H9 (cell line): ENCODE data around the gene MIAT. TPM values are rescaled to one million over a fixed set of nuclear protein-coding genes. Genes with fewer than 3 reads are reported as not detected.
A peak's percentile ranks its signal among the peaks of the same experiment; 100 is the strongest.

ENCODE experiments used
- DNase-seq: peaks from one replicate; pipeline ENCODE4 v3.0.0-alpha.2; 2017
- H2AFZ ChIP-seq: one replicate; pipeline ENCODE4 v1.6.1; 2013; ENCODE audit warnings: mild to moderate bottlenecking, low read length, control low read depth, moderate library complexity
- H2AK5ac ChIP-seq: 2 replicates; pipeline ENCODE4 v1.6.1; 2013; ENCODE audit warnings: low read length, control low read depth, mixed read lengths; ENCODE audit not compliant: insufficient read length
- H2BK120ac ChIP-seq: one replicate; pipeline ENCODE4 v1.6.1; 2013; ENCODE audit warnings: low read depth, mild to moderate bottlenecking, low read length, control low read depth, inconsistent platforms; ENCODE audit not compliant: poor library complexity, severe bottlenecking
- H2BK12ac ChIP-seq: 2 replicates; pipeline ENCODE4 v1.6.1; 2013; ENCODE audit warnings: low read length, control low read depth, mixed read lengths, low read depth; ENCODE audit not compliant: insufficient read length
- H2BK15ac ChIP-seq: 2 replicates; pipeline ENCODE4 v1.6.1; 2013; ENCODE audit warnings: low read depth, low read length, control low read depth
- H2BK20ac ChIP-seq: one replicate; pipeline ENCODE4 v1.6.1; 2013; ENCODE audit warnings: low read depth, mild to moderate bottlenecking, low read length, control low read depth, inconsistent platforms; ENCODE audit not compliant: poor library complexity, severe bottlenecking
- H2BK5ac ChIP-seq: 2 replicates; pipeline ENCODE4 v1.6.1; 2013; ENCODE audit warnings: low read length, control low read depth, mixed read lengths; ENCODE audit not compliant: insufficient read length
- H3K14ac ChIP-seq: 2 replicates; pipeline ENCODE4 v1.6.1; 2013; ENCODE audit warnings: low read length, control low read depth; ENCODE audit not compliant: insufficient read depth
- H3K18ac ChIP-seq: 2 replicates; pipeline ENCODE4 v1.6.1; 2013; ENCODE audit warnings: low read depth, mild to moderate bottlenecking, mixed read lengths, low read length, control low read depth; ENCODE audit not compliant: insufficient read length
- H3K23ac ChIP-seq: 2 replicates; pipeline ENCODE4 v1.6.1; 2013; ENCODE audit warnings: low read length, control low read depth, mixed read lengths, low read depth; ENCODE audit not compliant: insufficient read length
- H3K23me2 ChIP-seq: 2 replicates; pipeline ENCODE4 v1.6.1; 2013; ENCODE audit warnings: low read depth, mild to moderate bottlenecking, mixed read lengths, low read length, control low read depth; ENCODE audit not compliant: insufficient read length, poor library complexity, severe bottlenecking
- H3K27ac ChIP-seq: 2 replicates; pipeline ENCODE4 v1.5.1; 2013; ENCODE audit warnings: low read length, control low read depth, mixed read lengths, low read depth; ENCODE audit not compliant: insufficient read length
- H3K27me3 ChIP-seq: 2 replicates; pipeline ENCODE4 v1.6.1; 2013; ENCODE audit warnings: low read length, control low read depth, inconsistent platforms; ENCODE audit not compliant: insufficient read depth
- H3K4ac ChIP-seq: 2 replicates; pipeline ENCODE4 v1.6.1; 2013; ENCODE audit warnings: low read depth, mild to moderate bottlenecking, control low read depth, inconsistent platforms, low read length, moderate library complexity
- H3K4me1 ChIP-seq: 2 replicates; pipeline ENCODE4 v1.6.1; 2013; ENCODE audit warnings: low read length, control low read depth, inconsistent platforms; ENCODE audit not compliant: insufficient read depth
- H3K4me2 ChIP-seq: 2 replicates; pipeline ENCODE4 v1.6.1; 2013; ENCODE audit warnings: low read length, control low read depth, mixed read lengths; ENCODE audit not compliant: insufficient read length, insufficient read depth
- H3K56ac ChIP-seq: 2 replicates; pipeline ENCODE4 v1.6.1; 2013; ENCODE audit warnings: low read depth, mild to moderate bottlenecking, mixed read lengths, low read length, control low read depth; ENCODE audit not compliant: insufficient read length
- H3K79me1 ChIP-seq: 2 replicates; pipeline ENCODE4 v1.6.1; 2013; ENCODE audit warnings: low read depth, mild to moderate bottlenecking, moderate library complexity, low read length, control low read depth, inconsistent platforms; ENCODE audit not compliant: insufficient read depth, poor library complexity, severe bottlenecking
- H3K79me2 ChIP-seq: 2 replicates; pipeline ENCODE4 v1.6.1; 2013; ENCODE audit warnings: low read length, control low read depth, inconsistent platforms; ENCODE audit not compliant: insufficient read depth
- H3K9ac ChIP-seq: 2 replicates; pipeline ENCODE4 v1.6.1; 2013; ENCODE audit warnings: low read length, control low read depth, mixed read lengths; ENCODE audit not compliant: insufficient read length; ENCODE audit errors: extremely low read depth
- H3K9me3 ChIP-seq: one replicate; pipeline ENCODE4 v1.6.1; 2013; ENCODE audit warnings: low read depth, low read length, inconsistent platforms; ENCODE audit not compliant: control insufficient read depth
- H3T11ph ChIP-seq: one replicate; pipeline ENCODE4 v1.6.1; 2013; ENCODE audit warnings: mild to moderate bottlenecking, low read length, control low read depth, inconsistent platforms
- H4K20me1 ChIP-seq: one replicate; pipeline ENCODE4 v1.6.1; 2013; ENCODE audit not compliant: control insufficient read depth, insufficient read length, insufficient read depth
- H4K5ac ChIP-seq: 2 replicates; pipeline ENCODE4 v1.6.1; 2013; ENCODE audit warnings: low read depth, mild to moderate bottlenecking, mixed read lengths, low read length, control low read depth; ENCODE audit not compliant: insufficient read length
- H4K8ac ChIP-seq: replicated peaks from 2 replicates; pipeline ENCODE4 v1.6.1; 2013; ENCODE audit warnings: low read length, control low read depth, mixed read lengths, low read depth; ENCODE audit not compliant: insufficient read length
- H4K91ac ChIP-seq: 2 replicates; pipeline ENCODE4 v1.6.1; 2013; ENCODE audit warnings: low read depth, mild to moderate bottlenecking, moderate library complexity, mixed read lengths, low read length, control low read depth; ENCODE audit not compliant: insufficient read length
- H3K27ac Mint-ChIP-seq, 3 experiments: 2 replicates in 2 of 3; 3 replicates in 1 of 3; pipeline ENCODE4 v1.8.0; 2020 to 2021; ENCODE audit warnings: mixed read lengths in 3 of 3, mild to moderate bottlenecking in 1 of 3, moderate library complexity in 1 of 3
- H3K27me3 Mint-ChIP-seq: 2 replicates; pipeline ENCODE4 v1.8.0; 2021; ENCODE audit warnings: low read depth, mild to moderate bottlenecking, moderate library complexity, mixed read lengths
- H3K36me3 Mint-ChIP-seq, 3 experiments: 2 replicates in 2 of 3; 3 replicates in 1 of 3; pipeline ENCODE4 v1.8.0; 2020 to 2021; ENCODE audit warnings: low read depth in 3 of 3, mixed read lengths in 3 of 3; ENCODE audit not compliant: insufficient read depth in 1 of 3
- H3K4me1 Mint-ChIP-seq, 2 experiments: 2 replicates each; pipeline ENCODE4 v1.8.0; 2020; ENCODE audit warnings: mixed read lengths in 2 of 2
- H3K4me3 Mint-ChIP-seq, 2 experiments: 2 replicates in 1 of 2; 3 replicates in 1 of 2; pipeline ENCODE4 v1.8.0; 2020 to 2021; ENCODE audit warnings: mild to moderate bottlenecking in 2 of 2, mixed read lengths in 2 of 2, moderate library complexity in 1 of 2
- H3K9me3 Mint-ChIP-seq, 2 experiments: 2 replicates in 1 of 2; 3 replicates in 1 of 2; pipeline ENCODE4 v1.8.0; 2020; ENCODE audit warnings: mild to moderate bottlenecking in 2 of 2, mixed read lengths in 2 of 2, moderate library complexity in 1 of 2
- WGBS: extraction: QIAGEN DNeasy Blood & Tissue Kit; methylation state at CpG from one replicate; pipeline ENCODE4 v1.1.7; 2013; ENCODE audit warnings: missing lambda C conversion rate, low lambda C conversion rate, mixed read lengths; ENCODE audit not compliant: insufficient read length; ENCODE audit errors: extremely low coverage; 5-methylcytosine and 5-hydroxymethylcytosine counted together
- total RNA-seq: library from RNA; stranded (reverse); gene quantifications from 2 replicates; pipeline ENCODE4 v1.2.1, GENCODE V29; 2021
- TF ChIP-seq, protein P1 (sequence below): fragments of 200-600 bp; sonication (generic); conservative IDR thresholded peaks from 3 replicates; pipeline ENCODE4 v1.8.0; 2021; ENCODE audit warnings: antibody characterized with exemption, mild to moderate bottlenecking

Gene MIAT
- total RNA-seq, 1 experiment from 2014 or later = 85.6 TPM

DNA sequence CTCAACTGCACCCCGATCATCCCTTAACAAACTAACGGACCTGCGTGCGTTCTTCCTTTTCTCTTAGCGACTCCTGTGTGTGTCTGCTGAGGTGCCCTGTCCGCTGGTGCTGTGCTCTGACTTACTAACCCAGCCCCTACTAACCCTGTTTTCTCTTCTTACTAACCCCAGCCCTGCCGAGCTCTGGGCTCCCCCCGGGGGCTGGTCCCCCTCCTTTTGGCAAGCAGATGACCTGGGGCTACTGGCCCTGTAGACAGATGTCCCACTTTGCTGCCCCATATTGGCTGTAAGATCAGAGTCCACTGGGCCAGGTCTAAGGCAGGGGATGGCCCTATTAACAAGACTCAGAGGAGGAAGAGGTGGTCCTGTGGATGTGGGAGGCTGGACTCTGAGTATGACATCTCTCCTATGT, 14.7 kb downstream of the MIAT start:
- Histone ChIP-seq H3K14ac (no peak overlapping the region; the same call in 1 of the 2 replicates), H2BK12ac (no peak overlapping the region), H3K23ac (no peak overlapping the region), H3K79me2 (no peaks in the 10 kb centered on the region), H4K8ac (no peak overlapping the region), H3K27me3 (no peaks in the 10 kb centered on the region), H3K4me1 (peaks cover 7% of the 10 kb centered on the region; the same call in 1 of the 2 replicates), H2AFZ (no peak overlapping the region), H3K27ac (peak overlapping the region; percentile 47), H2BK20ac (no peak overlapping the region), H3T11ph (no peak overlapping the region), H4K20me1 (no peaks in the 10 kb centered on the region), H3K79me1 (no peaks in the 10 kb centered on the region), H2BK15ac (no peak overlapping the region), H3K9ac (no peak overlapping the region), H2AK5ac (no peak overlapping the region), H2BK5ac (no peak overlapping the region), H3K18ac (no peak overlapping the region), H3K4ac (no peak overlapping the region), H3K23me2 (peaks cover 8% of the 10 kb centered on the region), H2BK120ac (no peak overlapping the region), H4K5ac (no peak overlapping the region), H3K56ac (no peak overlapping the region), H3K9me3 (no peaks in the 10 kb centered on the region), H3K4me2 (peak overlapping the region; percentile 64), H4K91ac (no peak overlapping the region)
- Mint-ChIP-seq H3K27me3 (no peaks in the 10 kb centered on the region), H3K27ac (peak overlapping the region; percentile 95 to 98 (median 95); a peak in 6 of 7 replicates), H3K9me3 (no peaks in the 10 kb centered on the region), H3K4me3 (peak overlapping the region; percentile 82 to 87), H3K36me3 (peaks cover 26 to 43% (median 38%) of the 10 kb centered on the region in 3 experiments; a peak in 6 of 7 replicates), H3K4me1 (peaks cover 50 to 74% of the 10 kb centered on the region in 2 experiments)
- no CpG with 5 or more reads among the region's 8 CpGs for WGBS
- no peak for DNase-seq
- TF ChIP-seq, protein P1, sequence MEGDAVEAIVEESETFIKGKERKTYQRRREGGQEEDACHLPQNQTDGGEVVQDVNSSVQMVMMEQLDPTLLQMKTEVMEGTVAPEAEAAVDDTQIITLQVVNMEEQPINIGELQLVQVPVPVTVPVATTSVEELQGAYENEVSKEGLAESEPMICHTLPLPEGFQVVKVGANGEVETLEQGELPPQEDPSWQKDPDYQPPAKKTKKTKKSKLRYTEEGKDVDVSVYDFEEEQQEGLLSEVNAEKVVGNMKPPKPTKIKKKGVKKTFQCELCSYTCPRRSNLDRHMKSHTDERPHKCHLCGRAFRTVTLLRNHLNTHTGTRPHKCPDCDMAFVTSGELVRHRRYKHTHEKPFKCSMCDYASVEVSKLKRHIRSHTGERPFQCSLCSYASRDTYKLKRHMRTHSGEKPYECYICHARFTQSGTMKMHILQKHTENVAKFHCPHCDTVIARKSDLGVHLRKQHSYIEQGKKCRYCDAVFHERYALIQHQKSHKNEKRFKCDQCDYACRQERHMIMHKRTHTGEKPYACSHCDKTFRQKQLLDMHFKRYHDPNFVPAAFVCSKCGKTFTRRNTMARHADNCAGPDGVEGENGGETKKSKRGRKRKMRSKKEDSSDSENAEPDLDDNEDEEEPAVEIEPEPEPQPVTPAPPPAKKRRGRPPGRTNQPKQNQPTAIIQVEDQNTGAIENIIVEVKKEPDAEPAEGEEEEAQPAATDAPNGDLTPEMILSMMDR = no peak
